ENCODE measurements around the gene PAX5. TPM values are rescaled to one million over a fixed set of nuclear protein-coding genes. Genes with fewer than 3 reads are reported as not detected.

The PAX5 gene
- total RNA-seq, 1 experiment from 2014 or later = 0.39 TPM

DNA sequence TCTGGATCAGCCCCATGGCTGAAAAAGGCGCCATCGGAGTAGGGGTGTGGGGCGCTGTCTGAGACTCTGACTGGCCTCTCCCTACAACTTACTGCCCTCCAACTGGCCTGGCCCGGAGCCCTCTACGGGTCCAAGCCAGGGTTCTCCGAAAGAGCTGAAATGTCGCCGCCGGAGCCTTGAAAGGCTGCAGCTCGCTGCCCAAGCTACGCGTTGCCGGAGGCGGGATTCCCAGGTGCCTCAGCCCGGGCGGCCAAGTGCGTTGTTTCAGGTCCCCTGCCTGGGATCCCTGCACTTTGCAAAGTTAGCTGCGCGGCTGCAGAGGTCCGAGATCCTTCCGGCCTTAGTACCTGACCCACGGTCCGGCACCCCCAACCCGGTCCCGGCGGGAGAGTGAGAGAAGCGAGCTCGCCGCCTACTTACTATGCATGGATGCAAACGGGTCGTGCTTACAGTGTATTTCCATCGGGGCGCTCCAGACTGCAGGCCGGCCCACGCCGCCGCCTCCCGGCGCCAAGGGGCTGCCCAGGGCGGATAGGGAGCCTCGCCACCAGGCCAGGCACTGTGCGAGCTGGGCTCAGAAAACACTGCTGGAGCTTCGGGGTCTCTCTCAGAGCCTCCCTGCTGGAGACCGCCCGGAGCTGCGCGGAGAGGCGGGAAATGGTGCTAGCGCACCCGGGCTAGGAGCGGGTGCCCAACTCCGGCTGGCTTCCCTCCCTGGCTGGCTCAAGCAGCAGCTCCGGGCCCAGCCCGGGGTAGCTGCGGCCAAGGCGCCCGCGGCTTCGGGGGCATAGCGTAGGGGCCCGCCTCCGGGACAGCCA lies 7.7 kb downstream of the PAX5 start:
- H2BK20ac ChIP-seq (ENCODE audit: low read depth, low read length, poor library complexity, severe bottlenecking) = no peak overlapping the region
- no peaks in the 10 kb centered on the region for H3K4me1 ChIP-seq (ENCODE audit: insufficient read depth, low read length)
- peaks cover 86% of the 10 kb centered on the region for H3K27me3 ChIP-seq (ENCODE audit: insufficient read depth, low read length)
- Mint-ChIP-seq H3K4me1 (peaks cover 27 to 42% of the 10 kb centered on the region in 2 experiments), H3K27ac (no peak overlapping the region), H3K27me3 (ENCODE audit: low read depth) (peaks cover 98% of the 10 kb centered on the region), H3K36me3 (ENCODE audit: insufficient read depth in 1 of 3, low read depth in 3 of 3) (peaks cover 0 to 1% (median 0%) of the 10 kb centered on the region in 3 experiments; a peak in 2 of 7 replicates), H3K9me3 (peaks cover 3 to 5% of the 10 kb centered on the region in 2 experiments; a peak in 4 of 5 replicates), H3K4me3 (peak overlapping the region; percentile 57 to 84)
- TF ChIP-seq, protein P1, sequence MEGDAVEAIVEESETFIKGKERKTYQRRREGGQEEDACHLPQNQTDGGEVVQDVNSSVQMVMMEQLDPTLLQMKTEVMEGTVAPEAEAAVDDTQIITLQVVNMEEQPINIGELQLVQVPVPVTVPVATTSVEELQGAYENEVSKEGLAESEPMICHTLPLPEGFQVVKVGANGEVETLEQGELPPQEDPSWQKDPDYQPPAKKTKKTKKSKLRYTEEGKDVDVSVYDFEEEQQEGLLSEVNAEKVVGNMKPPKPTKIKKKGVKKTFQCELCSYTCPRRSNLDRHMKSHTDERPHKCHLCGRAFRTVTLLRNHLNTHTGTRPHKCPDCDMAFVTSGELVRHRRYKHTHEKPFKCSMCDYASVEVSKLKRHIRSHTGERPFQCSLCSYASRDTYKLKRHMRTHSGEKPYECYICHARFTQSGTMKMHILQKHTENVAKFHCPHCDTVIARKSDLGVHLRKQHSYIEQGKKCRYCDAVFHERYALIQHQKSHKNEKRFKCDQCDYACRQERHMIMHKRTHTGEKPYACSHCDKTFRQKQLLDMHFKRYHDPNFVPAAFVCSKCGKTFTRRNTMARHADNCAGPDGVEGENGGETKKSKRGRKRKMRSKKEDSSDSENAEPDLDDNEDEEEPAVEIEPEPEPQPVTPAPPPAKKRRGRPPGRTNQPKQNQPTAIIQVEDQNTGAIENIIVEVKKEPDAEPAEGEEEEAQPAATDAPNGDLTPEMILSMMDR (conservative IDR thresholded peaks at IDR 0.05) = no peak
- no peak overlapping the region for H4K8ac ChIP-seq (replicated peaks; ENCODE audit: insufficient read length, low read depth, low read length)
- DNase-seq = peak; percentile 56
- no peak overlapping the region for H2BK120ac ChIP-seq (ENCODE audit: low read depth, low read length, poor library complexity, severe bottlenecking)
- no peak overlapping the region for H3K23ac ChIP-seq (ENCODE audit: insufficient read length, low read depth, low read length)
- H4K20me1 ChIP-seq (ENCODE audit: control insufficient read depth, insufficient read depth, insufficient read length) = no peaks in the 10 kb centered on the region
- H3K9me3 ChIP-seq (ENCODE audit: control insufficient read depth, low read depth, low read length) = no peaks in the 10 kb centered on the region
- H2BK5ac ChIP-seq (ENCODE audit: insufficient read length, low read length) = no peak overlapping the region
- H3K9ac ChIP-seq (ENCODE audit: extremely low read depth, insufficient read length, low read length) = no peak overlapping the region
- H3K79me1 ChIP-seq (ENCODE audit: insufficient read depth, low read depth, low read length, poor library complexity, severe bottlenecking) = no peaks in the 10 kb centered on the region
- no peak overlapping the region for H3K27ac ChIP-seq (ENCODE audit: insufficient read length, low read depth, low read length)
- H2AK5ac ChIP-seq (ENCODE audit: insufficient read length, low read length) = no peak overlapping the region
- H3K4ac ChIP-seq (ENCODE audit: low read depth, low read length) = no peak overlapping the region
- H3K23me2 ChIP-seq (ENCODE audit: insufficient read length, low read depth, low read length, poor library complexity, severe bottlenecking) = peaks cover 29% of the 10 kb centered on the region
- no peak overlapping the region for H3T11ph ChIP-seq (ENCODE audit: low read length)
- WGBS (ENCODE audit: extremely low coverage, insufficient read length, low lambda C conversion rate) = no CpG with 5 or more reads among the region's 62 CpGs
- no peak overlapping the region for H2BK12ac ChIP-seq (ENCODE audit: insufficient read length, low read depth, low read length)
- no peak overlapping the region for H3K18ac ChIP-seq (ENCODE audit: insufficient read length, low read depth, low read length)
- no peak overlapping the region for H4K5ac ChIP-seq (ENCODE audit: insufficient read length, low read depth, low read length)
- H3K56ac ChIP-seq (ENCODE audit: insufficient read length, low read depth, low read length) = no peak overlapping the region
- no peak overlapping the region for H2BK15ac ChIP-seq (ENCODE audit: low read depth, low read length)
- H2AFZ ChIP-seq (ENCODE audit: low read length) = no peak overlapping the region
- H4K91ac ChIP-seq (ENCODE audit: insufficient read length, low read depth, low read length) = no peak overlapping the region
- H3K79me2 ChIP-seq (ENCODE audit: insufficient read depth, low read length) = no peaks in the 10 kb centered on the region
- H3K4me2 ChIP-seq (ENCODE audit: insufficient read depth, insufficient read length, low read length) = peak overlapping the region; percentile 25
- H3K14ac ChIP-seq (ENCODE audit: insufficient read depth, low read length) = no peak overlapping the region
